IMR-90 (cell line): ENCODE data around the gene AANAT. TPM values are rescaled to one million over a fixed set of nuclear protein-coding genes. Genes with fewer than 3 reads are reported as not detected.

Experiments
- ATAC-seq: fragments of 200-7000 bp; cut with Tn5 transposase; 2 replicates; pipeline ENCODE4 v1.9.1; 2020; ENCODE audit warnings: low read depth, mild to moderate bottlenecking, moderate library complexity
- BruUV-seq: library from RNA; stranded (reverse); fragments of 400-500 nt; replicated peaks from 2 replicates; lab custom pipeline; 2021; lab: Mats Ljungman, UMichigan
- CTCF ChIA-PET: fragments of 300-600 bp; formaldehyde crosslinking; extraction: SDS; loops from one replicate; lab custom pipeline; 2021; ENCODE audit warnings: antibody characterized with exemption; lab: Yijun Ruan, JAX
- POLR2A ChIA-PET: fragments of 300-600 bp; sonication (Branson Sonifier 250); formaldehyde crosslinking; loops from one replicate; lab custom pipeline; 2022; ENCODE audit warnings: antibody characterized with exemption; ENCODE audit not compliant: unreplicated experiment; lab: Charles Lee
- DNase-seq: peaks from one replicate; pipeline ENCODE4 v3.0.0; 2013
- H2AFZ ChIP-seq: replicated peaks from 2 replicates; pipeline ENCODE3; 2013; ENCODE audit warnings: low read length, mild to moderate bottlenecking; ENCODE audit not compliant: poor library complexity
- H2AK5ac ChIP-seq: 2 replicates; pipeline ENCODE4 v1.6.1; 2013; ENCODE audit warnings: low read depth, low read length, inconsistent platforms
- H2AK9ac ChIP-seq: replicated peaks from 2 replicates; pipeline ENCODE3; 2013; ENCODE audit warnings: mild to moderate bottlenecking, low read depth, low read length, moderate library complexity; ENCODE audit not compliant: poor library complexity
- H2BK120ac ChIP-seq: 2 replicates; pipeline ENCODE4 v1.6.1; 2013; ENCODE audit warnings: low read depth, low read length, inconsistent platforms
- H2BK15ac ChIP-seq: 3 replicates; pipeline ENCODE4 v1.6.1; 2013; ENCODE audit warnings: low read depth, low read length, inconsistent platforms
- H2BK20ac ChIP-seq: 2 replicates; pipeline ENCODE4 v1.6.1; 2013; ENCODE audit warnings: low read depth, mild to moderate bottlenecking, inconsistent platforms, low read length, moderate library complexity
- H2BK5ac ChIP-seq: 2 replicates; pipeline ENCODE4 v1.6.1; 2013; ENCODE audit warnings: mild to moderate bottlenecking, low read depth, low read length, inconsistent platforms; ENCODE audit not compliant: poor library complexity, severe bottlenecking
- H3K14ac ChIP-seq: replicated peaks from 2 replicates; pipeline ENCODE4 v1.6.1; 2013; ENCODE audit warnings: low read depth, low read length, inconsistent platforms
- H3K18ac ChIP-seq: 2 replicates; pipeline ENCODE4 v1.6.1; 2013; ENCODE audit warnings: low read depth, low read length, control low read depth
- H3K23ac ChIP-seq: 2 replicates; pipeline ENCODE4 v1.6.1; 2013; ENCODE audit warnings: low read depth, low read length, inconsistent platforms
- H3K27ac ChIP-seq: 2 replicates; pipeline ENCODE4 v1.5.1; 2013; ENCODE audit warnings: mild to moderate bottlenecking, control low read depth, low read length; ENCODE audit not compliant: insufficient read depth
- H3K27me3 ChIP-seq: 2 replicates; pipeline ENCODE4 v1.6.1; 2013; ENCODE audit warnings: low read length; ENCODE audit not compliant: control insufficient read depth, insufficient read depth
- H3K36me3 ChIP-seq: 2 replicates; pipeline ENCODE4 v1.6.1; 2013; ENCODE audit warnings: low read length, mixed read lengths; ENCODE audit not compliant: control insufficient read depth, insufficient read depth
- H3K4ac ChIP-seq: 2 replicates; pipeline ENCODE4 v1.6.1; 2013; ENCODE audit warnings: low read depth, low read length, inconsistent platforms
- H3K4me1 ChIP-seq: 2 replicates; pipeline ENCODE4 v1.6.1; 2013; ENCODE audit warnings: low read length, mixed read lengths; ENCODE audit not compliant: control insufficient read depth, insufficient read depth
- H3K4me2 ChIP-seq: 2 replicates; pipeline ENCODE4 v1.6.1; 2013; ENCODE audit warnings: low read depth, mild to moderate bottlenecking, control low read depth, low read length, moderate library complexity
- H3K4me3 ChIP-seq: 2 replicates; pipeline ENCODE4 v1.5.1; 2013; ENCODE audit warnings: low read depth, mild to moderate bottlenecking, control low read depth, low read length, moderate library complexity; ENCODE audit not compliant: insufficient read depth
- H3K56ac ChIP-seq: 2 replicates; pipeline ENCODE4 v1.6.1; 2013; ENCODE audit warnings: low read length, inconsistent platforms; ENCODE audit not compliant: insufficient read depth; ENCODE audit errors: extremely low read depth
- H3K79me1 ChIP-seq, 2 experiments: 2 replicates each; pipeline ENCODE4 v1.6.1; 2013; ENCODE audit warnings: low read length in 2 of 2, inconsistent platforms in 1 of 2, low read depth in 1 of 2
- H3K9ac ChIP-seq: 2 replicates; pipeline ENCODE4 v1.6.1; 2013; ENCODE audit warnings: low read depth, low read length, control low read depth
- H3K9me1 ChIP-seq: 2 replicates; pipeline ENCODE4 v1.6.1; 2013; ENCODE audit warnings: low read length, inconsistent platforms; ENCODE audit not compliant: insufficient read depth
- H3K9me3 ChIP-seq: 2 replicates; pipeline ENCODE4 v1.6.1; 2013; ENCODE audit warnings: low read length; ENCODE audit not compliant: control insufficient read depth, insufficient read depth
- H4K20me1 ChIP-seq: 2 replicates; pipeline ENCODE4 v1.6.1; 2013; ENCODE audit warnings: low read length, inconsistent platforms; ENCODE audit not compliant: insufficient read depth
- H4K5ac ChIP-seq: 2 replicates; pipeline ENCODE4 v1.6.1; 2013; ENCODE audit warnings: mild to moderate bottlenecking, low read depth, low read length, control low read depth
- H4K8ac ChIP-seq, 2 experiments: 2 replicates each; pipeline ENCODE4 v1.6.1; 2013; ENCODE audit warnings: low read depth in 2 of 2, low read length in 2 of 2, control low read depth in 1 of 2, inconsistent platforms in 1 of 2
- H4K91ac ChIP-seq: 2 replicates; pipeline ENCODE4 v1.6.1; 2013; ENCODE audit warnings: low read depth, low read length, inconsistent platforms; ENCODE audit not compliant: insufficient read depth
- BHLHE40 ChIP-seq: fragments of 150-350 bp; IDR thresholded peaks from 2 replicates; pipeline ENCODE4 v1.6.1; 2016; ENCODE audit warnings: mild to moderate bottlenecking, low read depth, low read length
- CEBPB ChIP-seq: IDR thresholded peaks from 2 replicates; pipeline ENCODE4 v1.6.1; 2012; ENCODE audit warnings: low read depth, low read length, improper control_type of control experiment
- CHD1 ChIP-seq: IDR thresholded peaks from 2 replicates; pipeline ENCODE4 v1.6.1; 2012; ENCODE audit warnings: low read depth, low read length, improper control_type of control experiment
- CTCF ChIP-seq: conservative IDR thresholded peaks from 2 replicates; pipeline ENCODE4 v1.5.1; 2012; ENCODE audit warnings: mild to moderate bottlenecking, low read depth, low read length, improper control_type of control experiment
- ELK1 ChIP-seq: fragments of 150-350 bp; IDR thresholded peaks from 2 replicates; pipeline ENCODE4 v1.6.1; 2016; ENCODE audit warnings: low read depth, mild to moderate bottlenecking, low read length, moderate library complexity, borderline replicate concordance
- FOS ChIP-seq: fragments of 150-350 bp; IDR thresholded peaks from 2 replicates; pipeline ENCODE4 v1.6.1; 2016; ENCODE audit warnings: low read depth, low read length
- MAFK ChIP-seq: IDR thresholded peaks from 2 replicates; pipeline ENCODE4 v1.6.1; 2012; ENCODE audit warnings: low read depth, low read length, improper control_type of control experiment
- MXI1 ChIP-seq: IDR thresholded peaks from 2 replicates; pipeline ENCODE4 v1.6.1; 2012; ENCODE audit warnings: low read depth, mild to moderate bottlenecking, low read length, moderate library complexity, borderline replicate concordance
- POLR2A ChIP-seq: IDR thresholded peaks from 2 replicates; pipeline ENCODE4 v1.6.1; 2012; ENCODE audit warnings: mild to moderate bottlenecking, low read depth, low read length
- RAD21 ChIP-seq: IDR thresholded peaks from 2 replicates; pipeline ENCODE4 v1.6.1; 2012; ENCODE audit warnings: low read length, improper control_type of control experiment
- RFX5 ChIP-seq: IDR thresholded peaks from 2 replicates; pipeline ENCODE4 v1.8.0; 2012; ENCODE audit warnings: low read depth, mild to moderate bottlenecking, low read length, moderate library complexity
- SMC3 ChIP-seq: fragments of 150-350 bp; IDR thresholded peaks from 2 replicates; pipeline ENCODE4 v1.6.1; 2016; ENCODE audit warnings: low read depth, mild to moderate bottlenecking, antibody characterized with exemption, low read length, moderate library complexity
- WGBS, 2 experiments: methylation state at CpG; one replicate each; pipeline versions ENCODE4 v1.1.5 to v1.1.7; 2013; ENCODE audit warnings: missing lambda C conversion rate in 2 of 2; ENCODE audit not compliant: insufficient read length in 1 of 2; ENCODE audit errors: extremely low coverage in 2 of 2; 5-methylcytosine and 5-hydroxymethylcytosine counted together
- dilution Hi-C: fragments of 300-500 bp; cut with HindIII; formaldehyde crosslinking; loops from one replicate; pipeline ENCODE4 v1.14.3; 2018; ENCODE audit warnings: low sequenced_read_pairs; ENCODE audit not compliant: unreplicated experiment
- in situ Hi-C: fragments of 300-500 bp; cut with MboI; formaldehyde crosslinking; loops from 3 replicates; pipeline ENCODE4 v1.14.3; 2019; ENCODE audit warnings: low sequenced_read_pairs, inconsistent platforms, mixed read lengths
- intact Hi-C: fragments of 100-400 bp; cut with micrococcal nuclease; formaldehyde crosslinking; loops from 2 replicates; pipeline ENCODE4 v1.10.0; 2022
- polyA plus RNA-seq, 3 experiments: library from polyadenylated mRNA; depleted of rRNA; stranded (reverse); fragments of >200 nt; gene quantifications; 2 replicates each; pipeline ENCODE4 v1.2.3, GENCODE V29; 2012; ENCODE audit warnings: low replicate concordance in 1 of 3
- total RNA-seq: library from RNA; depleted of rRNA; stranded (reverse); fragments of >200 nt; gene quantifications from 2 replicates; pipeline ENCODE4 v1.2.3, GENCODE V29; 2012

The AANAT gene
- total and polyA plus RNA-seq, 2 of the 4 experiments (the other 2 are of a cell fraction), result 0.21 TPM; not detected in 1

- dilution Hi-C loops, result no loop called here
These were observed 15.9 kb upstream of the AANAT start for GRCh38 chr17:76451506-76451905.

More at GRCh38 chr17:76451506-76451905, 15.9 kb upstream of the AANAT start:
- H3K27me3 ChIP-seq, result no peaks in the 10 kb centered on the region
- H2AK9ac ChIP-seq, result no peak overlapping the region
- H3K9me1 ChIP-seq, result peaks cover 27% of the 10 kb centered on the region
- no peak overlapping the region for H2AK5ac ChIP-seq
- ChIA-PET CTCF (interaction anchor here (0.6 to 2.4 kb wide), 3 partner anchors 17 to 95 kb away, joined by 3 to 7 read pairs (median 3); no protein-coding TSS in a partner anchor), POLR2A (no interaction called here)
- BruUV-seq, result no TSS peak
- no peaks in the 10 kb centered on the region for H3K9me3 ChIP-seq
- H3K4me2 ChIP-seq, result peak overlapping the region; percentile 98
- no peak overlapping the region for H2BK5ac ChIP-seq
- H4K5ac ChIP-seq, result no peak overlapping the region
- no peak overlapping the region for H3K56ac ChIP-seq
- H2BK120ac ChIP-seq, result no peak overlapping the region
- peak overlapping the region; percentile 87 for H3K4me3 ChIP-seq
- no peaks in the 10 kb centered on the region for H3K36me3 ChIP-seq
- H3K14ac ChIP-seq, result peak overlapping the region; percentile 72; the same call in 1 of the 2 replicates
- H3K9ac ChIP-seq, result peak overlapping the region; percentile 65
- no peak overlapping the region for H2AFZ ChIP-seq
- no peak overlapping the region for H4K91ac ChIP-seq
- ATAC-seq (no peak), DNase-seq (no peak)
- WGBS, 2 experiments, result no CpG with 5 or more reads among the region's 6 CpGs
- peaks cover 23 to 59% of the 10 kb centered on the region in 2 experiments; a peak in 3 of 4 replicates for H3K79me1 ChIP-seq
- H3K27ac ChIP-seq, result no peak overlapping the region
- intact Hi-C loops, result loop anchor here (10.0 kb wide), 1 partner anchor 137 kb away; no protein-coding TSS in a partner anchor
- H4K8ac ChIP-seq, result no peak overlapping the region
- in situ Hi-C loops, result no loop called here
- H3K18ac ChIP-seq, result no peak overlapping the region
- H2BK15ac ChIP-seq, result no peak overlapping the region
- H3K23ac ChIP-seq, result peak overlapping the region; percentile 87
- peaks cover 18% of the 10 kb centered on the region for H3K4me1 ChIP-seq
- no peak overlapping the region for H3K4ac ChIP-seq
- H2BK20ac ChIP-seq, result no peak overlapping the region
- TF ChIP-seq BHLHE40 (no peak), CEBPB (no peak), FOS (no peak), POLR2A (no peak), ELK1 (no peak), CHD1 (no peak), MXI1 (no peak), RFX5 (no peak), SMC3 (no peak), RAD21 (no peak), CTCF (no peak), MAFK (no peak)
- peaks cover 61% of the 10 kb centered on the region for H4K20me1 ChIP-seq
